NCI-H446 (cell line): Measurements from ENCODE around the gene CRTAC1.

Experiments
- DNase-seq, 2 experiments: peaks; one replicate each; lab custom pipeline; 2025; lab: John Stamatoyannopoulos, UW

The CRTAC1 gene

DNA sequence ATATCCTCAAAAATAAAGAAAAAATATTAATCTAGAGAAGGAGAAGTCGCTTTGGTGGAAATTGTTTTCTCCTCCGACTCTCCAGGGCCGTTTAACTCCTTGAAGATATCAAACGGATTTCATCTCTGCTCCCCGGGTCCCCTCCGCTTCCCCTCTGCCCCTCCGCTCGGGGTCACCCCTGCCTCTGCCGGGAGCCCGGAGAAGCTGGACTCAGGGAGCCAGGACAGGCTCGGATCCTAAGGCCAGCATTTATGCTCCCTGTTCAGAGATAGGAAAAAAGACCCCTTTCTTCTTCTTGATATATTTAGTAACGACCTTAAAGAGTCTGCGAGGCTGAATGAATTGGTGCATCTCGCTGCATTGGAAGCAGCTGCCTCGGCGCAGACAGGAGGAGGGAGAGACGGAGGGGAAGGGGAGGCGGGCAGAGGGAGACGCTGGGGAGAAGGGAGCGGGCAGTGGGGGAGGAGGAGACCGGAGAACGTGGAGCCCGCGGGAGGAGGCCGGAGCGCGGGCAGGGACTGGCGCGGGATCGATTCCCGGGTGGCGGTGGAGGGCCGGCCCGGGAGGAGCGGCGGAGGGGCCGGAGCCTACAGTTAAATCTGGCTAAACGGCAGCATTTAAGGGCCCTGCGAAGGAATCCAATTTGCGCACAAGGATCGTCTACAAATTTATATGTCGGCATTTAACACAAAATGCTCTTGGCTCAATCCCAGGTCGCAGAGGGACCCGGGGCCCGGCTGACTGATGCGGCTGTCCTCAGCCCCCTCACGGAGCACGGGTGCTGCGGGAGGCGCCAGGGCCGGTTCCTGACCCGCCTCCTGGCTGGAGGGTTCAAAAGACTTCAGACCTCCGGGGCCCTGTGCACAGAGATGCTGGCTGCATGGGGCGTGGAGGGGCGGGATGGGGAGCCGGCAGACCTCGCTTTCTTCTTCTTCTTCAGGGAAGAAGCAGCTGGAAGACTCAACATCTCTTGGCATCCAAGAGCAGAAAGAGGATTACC is 55.6 kb downstream of the CRTAC1 start:
- no peak for DNase-seq

DNA sequence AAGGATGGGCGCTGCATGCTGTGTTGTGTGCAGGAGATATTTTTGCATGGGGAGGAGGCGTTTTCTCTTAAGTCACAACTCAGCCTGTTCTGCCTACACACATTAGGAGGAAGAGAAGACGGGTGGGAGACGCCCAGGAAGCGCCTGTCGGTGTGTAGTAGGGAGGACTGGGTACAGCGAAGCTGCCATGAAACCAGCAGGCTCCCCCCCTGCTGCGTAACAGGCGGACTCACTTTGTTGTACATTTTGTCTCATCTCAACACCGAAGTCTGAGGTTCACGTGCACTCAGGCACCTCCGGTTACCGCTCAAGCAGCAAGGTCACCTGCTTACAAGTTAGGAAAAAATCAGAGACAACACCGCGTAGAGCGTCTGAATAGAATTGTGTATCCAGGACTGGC is 56.3 kb downstream of the CRTAC1 start:
- DNase-seq = no peak

DNA sequence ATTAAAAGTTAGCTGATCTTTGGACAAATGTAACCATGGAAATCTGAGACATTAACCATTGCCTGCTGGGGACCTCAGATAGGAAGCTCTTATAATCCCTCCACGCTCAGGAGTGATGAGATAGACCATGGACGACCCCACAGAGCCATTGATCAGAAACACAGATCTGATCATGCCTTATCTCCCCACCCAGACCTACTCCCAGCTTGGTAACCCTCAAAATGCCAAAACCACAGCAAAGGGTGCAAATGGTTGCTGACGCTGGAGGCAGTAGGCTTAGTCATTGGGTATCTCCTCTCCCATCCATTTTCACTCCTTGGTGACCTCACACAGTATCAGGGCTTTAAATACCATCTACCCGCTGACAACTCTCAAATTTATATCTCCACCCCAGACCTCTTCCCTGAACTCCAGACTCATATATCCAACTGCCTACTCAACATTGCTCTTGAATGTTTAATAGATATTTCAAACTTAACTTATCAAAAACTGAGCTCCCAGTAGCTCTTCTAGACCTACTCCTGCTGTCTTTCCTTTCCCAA is 60.8 kb downstream of the CRTAC1 start:
- DNase-seq = no peak

DNA sequence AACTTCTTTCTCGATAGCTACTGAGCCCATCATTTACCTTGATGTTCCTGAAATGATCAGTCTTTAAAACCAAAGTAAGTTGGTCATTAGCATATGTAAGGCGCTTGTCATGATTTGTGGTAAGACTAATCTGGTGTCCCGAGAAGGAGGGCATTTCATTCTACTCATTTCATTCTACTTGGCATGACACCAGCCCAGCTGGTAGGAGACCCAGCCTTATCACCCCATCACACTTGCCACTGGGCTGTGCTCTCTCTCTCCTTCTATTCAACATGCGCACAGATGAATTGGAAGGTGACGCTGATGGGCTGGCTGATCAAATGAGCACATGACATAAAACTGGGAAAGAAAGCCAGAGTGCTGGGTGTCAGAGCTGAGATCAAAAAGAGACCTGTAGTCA is 65.7 kb downstream of the CRTAC1 start:
- no peak for DNase-seq

DNA sequence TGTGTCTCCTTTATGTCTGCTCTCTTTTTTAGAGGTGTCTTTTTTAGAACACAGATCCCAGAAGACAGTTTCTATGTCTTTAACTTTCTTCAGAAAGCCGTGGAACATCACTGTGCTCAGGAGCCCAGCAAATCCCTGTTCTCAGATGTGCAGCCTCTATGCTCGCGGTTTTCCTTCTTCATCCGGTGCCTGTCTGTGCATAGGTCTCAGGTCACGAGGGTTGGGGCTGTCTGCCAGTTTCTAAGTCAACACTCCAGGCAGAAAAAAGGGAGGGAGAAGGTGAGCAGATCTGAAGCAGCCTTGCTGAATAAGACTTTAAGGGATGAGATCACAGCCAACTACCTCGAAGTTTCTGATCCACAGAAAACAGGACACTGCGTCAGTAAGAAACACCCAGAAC is 68.5 kb downstream of the CRTAC1 start:
- no peak for DNase-seq

DNA sequence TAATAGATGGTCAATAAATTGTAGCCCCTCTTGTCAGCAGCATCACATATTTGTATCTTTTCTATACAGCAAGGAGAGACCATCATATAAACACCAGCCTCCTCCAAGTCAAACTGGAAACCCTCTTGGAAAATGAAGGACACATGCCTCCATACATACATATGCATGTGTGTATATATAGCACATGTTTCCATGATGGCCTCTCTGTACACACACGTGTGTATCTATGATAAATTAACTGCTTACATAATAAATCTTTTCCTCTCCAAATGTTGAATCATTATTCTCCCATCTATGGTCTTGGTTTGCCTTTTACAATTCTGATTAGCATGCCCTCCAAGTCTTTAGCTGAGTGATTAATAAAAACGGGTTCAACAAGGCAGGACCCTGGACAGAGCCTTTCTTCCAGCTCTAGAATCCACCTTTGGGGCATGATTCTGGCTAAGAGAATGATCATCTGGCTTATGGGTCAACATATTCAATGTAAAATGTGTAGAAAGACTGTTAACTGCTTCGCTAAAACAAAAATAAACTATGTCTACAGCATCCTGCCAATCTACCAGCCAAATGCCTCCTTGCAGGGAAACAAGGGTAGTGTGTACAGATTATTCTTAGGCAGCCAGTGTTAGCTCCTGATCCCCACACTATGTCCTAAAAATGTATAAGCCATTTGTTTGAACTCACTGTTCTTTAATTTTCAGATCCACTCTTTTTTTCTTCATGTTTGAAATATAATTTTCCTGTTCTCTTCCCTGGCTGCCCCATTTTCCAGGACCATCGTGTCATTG is 70.0 kb downstream of the CRTAC1 start:
- DNase-seq = no peak

DNA sequence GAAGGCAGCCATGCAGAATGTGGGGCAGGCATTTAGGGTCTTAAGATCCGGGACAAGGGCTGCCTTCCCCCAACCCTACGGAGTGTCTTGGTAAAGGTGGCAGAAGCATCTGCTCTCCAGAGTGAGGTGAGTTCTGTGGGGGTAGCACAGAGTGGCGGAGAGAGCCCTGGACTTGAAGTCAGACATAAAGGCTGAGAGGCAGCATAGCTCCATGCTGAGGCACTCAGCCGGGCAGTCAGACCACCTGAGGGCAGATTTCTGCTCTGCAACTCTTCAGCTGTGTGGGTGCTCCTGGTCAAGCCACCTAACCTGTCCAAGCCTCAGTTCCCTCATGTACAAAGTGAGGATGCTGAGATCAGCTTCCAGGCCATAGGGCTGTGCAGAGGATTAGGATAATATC is 81.0 kb downstream of the CRTAC1 start:
- no peak for DNase-seq

DNA sequence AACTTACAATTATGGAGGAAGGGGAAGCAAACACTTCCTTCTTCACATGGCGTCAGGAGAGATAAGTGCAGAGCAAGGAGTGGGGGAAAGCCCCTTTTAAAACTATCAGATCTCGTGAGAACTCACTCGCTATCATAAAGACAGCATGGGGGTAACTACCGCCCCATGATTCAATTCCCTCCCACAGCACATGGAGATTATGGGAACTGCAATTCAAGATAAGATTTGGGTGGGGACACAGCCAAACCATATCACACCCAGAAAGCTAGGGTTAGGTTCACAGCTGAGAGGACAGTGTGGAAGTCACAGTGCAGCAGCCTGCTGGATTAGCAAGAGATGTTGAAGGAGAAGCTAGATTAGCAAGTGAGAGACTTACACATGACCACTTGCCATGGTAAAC is 81.6 kb downstream of the CRTAC1 start:
- DNase-seq = no peak

DNA sequence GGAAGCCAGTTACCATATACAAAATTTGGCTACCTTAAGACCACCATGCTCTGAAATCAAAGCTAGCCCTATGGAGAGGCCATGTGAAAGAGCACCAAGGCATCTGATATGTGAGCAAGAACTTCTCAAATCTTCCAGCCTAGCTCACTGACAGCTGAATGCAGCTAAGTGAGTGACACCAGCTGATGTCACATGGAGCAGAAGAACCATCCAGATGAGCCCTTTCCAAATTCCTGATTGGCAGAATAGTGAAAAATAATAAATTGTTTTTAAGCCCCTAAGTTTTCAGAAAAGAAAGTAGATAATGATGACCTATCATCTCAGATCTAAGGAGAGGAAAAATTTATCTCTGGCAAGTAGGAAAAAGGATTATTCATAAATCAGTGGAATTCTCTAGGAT is 85.6 kb downstream of the CRTAC1 start:
- no peak for DNase-seq

DNA sequence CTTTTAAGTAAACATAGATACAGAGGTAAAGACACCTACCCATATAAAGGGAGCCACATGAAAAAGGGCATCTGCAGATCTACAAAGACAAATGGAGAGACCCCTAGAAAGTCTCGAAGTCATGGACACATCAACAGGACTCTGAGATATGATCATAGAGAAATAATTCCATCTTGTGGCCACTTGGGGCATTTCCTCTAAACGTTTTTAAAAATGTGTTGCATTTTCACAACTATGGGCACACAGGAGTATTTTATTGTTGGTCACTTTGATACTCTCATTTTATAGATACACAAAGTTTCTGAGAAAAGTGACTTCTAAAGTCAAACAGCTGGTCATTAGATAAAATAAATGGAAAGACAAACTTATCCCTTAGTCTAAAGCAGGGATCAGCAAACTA is 87.1 kb downstream of the CRTAC1 start:
- DNase-seq = no peak

DNA sequence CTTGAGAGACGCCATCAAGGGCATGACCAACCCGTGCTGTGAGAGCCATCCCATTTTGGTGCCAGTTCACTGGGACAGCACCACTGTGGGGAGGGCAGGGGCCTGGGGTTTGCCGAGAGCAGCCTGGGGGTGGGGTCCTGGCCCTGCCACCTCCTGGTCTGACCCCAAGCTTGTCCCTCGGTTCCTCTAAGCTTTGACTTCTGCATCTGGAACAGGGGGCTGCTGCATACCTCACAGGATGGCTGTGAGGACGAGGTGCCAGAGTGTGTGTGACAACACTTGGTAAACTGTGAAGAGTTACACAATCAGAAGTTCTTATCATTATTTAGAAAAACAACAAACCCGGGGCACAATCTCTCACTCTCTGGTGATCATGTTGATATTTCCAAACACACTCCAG is 89.9 kb downstream of the CRTAC1 start:
- DNase-seq = no peak

DNA sequence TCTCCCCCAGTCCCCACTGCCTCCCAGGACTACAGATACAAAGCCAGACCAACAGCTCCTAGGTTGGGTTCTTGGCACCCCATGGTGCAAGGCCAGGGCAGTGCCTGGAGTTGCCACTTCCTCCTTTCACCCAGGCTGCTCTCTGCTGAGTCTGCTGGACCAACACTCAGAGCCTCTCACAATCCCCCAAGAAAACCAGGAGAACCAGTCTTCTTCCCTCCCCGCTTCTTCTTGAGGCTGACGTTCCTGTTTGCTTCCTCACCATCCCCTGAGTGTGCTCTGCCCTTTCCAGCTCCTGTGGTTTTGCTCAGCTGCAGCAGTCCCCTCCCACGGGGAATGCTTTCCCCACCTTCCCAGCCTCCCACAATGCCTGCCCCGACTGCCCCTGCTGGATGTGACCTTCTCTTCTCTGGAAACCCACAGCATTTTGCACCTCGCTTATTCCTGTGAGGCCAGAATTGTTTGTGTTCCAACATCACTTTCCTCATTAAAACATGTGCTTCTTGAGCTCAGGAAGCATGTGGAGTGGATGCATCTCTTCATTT is 90.9 kb downstream of the CRTAC1 start:
- DNase-seq = no peak

DNA sequence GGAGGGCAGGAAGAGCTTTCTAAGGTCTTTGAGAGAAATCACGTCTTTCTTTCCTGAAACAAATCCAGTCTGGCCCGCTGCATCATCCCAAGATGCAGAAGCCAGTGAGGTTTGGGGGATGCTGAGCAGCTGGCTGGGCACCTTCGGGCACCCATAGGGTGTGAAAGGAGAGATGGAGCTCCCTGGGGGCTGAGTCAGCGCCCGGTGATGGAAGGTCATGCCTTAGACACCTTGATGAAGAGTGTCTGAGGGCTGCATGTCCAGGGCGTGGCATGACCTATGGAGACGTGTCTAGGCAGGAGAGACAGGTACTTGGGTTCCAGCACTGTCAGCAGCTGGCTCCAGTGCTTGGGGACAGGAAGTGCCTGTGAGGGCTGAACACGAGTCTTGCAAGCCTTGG is 92.5 kb downstream of the CRTAC1 start:
- no peak for DNase-seq

DNA sequence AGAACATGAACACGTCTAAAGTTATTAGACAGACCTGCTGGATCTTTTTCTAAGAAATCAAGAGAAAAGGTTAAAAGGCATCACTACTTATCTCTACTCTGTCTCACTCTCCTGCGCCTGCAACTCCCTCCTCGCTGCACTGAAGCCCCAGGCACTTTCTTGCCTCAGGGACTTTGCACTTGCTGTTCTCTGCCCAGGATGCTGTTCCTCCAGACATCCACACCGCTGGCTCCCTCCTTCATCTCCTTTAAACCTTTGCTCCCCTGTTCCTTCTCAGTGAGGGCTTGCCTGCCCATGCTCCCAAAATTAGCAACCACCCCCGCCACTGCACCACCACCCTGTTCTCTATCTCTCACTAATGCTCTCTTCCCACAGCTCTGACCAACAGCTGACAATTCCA is 93.4 kb downstream of the CRTAC1 start:
- no peak for DNase-seq

DNA sequence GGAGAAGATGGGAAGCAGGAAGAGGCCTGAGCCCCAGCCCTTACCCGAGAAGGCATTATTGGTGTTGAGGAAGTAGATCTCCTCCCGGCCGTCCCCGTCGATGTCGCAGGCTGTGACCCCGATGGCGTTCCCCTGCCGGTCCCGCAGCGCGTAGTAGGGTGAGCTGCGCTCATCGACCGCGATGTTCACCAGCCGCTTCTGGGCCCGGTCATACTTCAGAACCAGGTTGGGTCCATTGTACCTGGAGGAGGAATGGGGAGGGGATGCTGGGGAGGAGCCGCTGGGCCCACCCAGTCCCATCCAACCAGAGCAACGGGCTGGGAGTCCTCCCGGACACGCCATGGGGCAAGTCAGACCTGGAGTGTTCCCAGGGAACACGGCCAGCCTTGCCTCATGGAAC is 94.3 kb downstream of the CRTAC1 start:
- DNase-seq = no peak

DNA sequence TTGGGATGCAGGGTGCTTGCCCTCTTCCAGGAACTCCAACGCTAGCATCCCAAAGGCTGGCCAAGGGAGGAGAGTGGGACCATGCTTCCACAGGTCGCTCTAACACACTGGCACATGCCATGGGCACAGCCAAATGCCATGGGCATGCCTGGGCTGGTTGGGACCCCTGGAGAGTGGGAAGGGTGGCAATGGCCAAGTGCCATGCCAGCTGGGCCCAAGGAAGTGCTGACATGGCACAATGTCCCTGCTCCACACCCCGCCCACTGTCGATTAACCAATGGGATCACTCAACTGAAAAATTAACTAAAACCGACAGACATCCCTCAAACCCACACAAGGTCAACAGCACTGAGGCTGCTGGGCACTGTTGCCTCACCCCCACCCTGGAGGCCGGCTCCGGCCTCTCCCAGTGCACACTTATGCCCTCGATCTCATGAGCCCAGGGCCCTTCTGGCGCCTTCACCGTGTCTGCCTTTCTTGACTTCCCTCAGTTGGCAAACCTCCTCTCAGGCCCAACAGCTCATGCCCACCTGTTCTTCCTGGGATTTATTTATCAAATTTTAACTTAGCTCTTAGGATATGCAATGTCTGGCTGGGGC is 97.4 kb downstream of the CRTAC1 start:
- DNase-seq = no peak

DNA sequence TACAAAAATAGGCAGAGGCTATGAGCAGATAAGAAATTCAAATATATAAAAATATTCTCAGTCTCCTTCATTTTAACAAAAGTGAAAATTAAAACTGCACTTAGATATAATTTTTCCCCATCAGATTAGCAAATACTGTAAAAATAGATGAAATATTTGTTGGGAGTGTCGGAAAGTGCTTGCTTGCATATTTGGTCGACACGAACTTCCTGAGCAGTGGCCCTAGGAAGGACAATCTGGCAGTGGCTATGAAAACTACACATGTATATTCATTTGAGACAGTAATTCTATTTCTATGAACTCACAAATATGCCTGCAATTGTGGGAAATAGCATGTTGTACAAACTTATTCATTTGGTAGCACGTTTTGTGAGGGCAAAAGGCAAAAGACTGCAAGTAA is 99.4 kb downstream of the CRTAC1 start:
- no peak for DNase-seq

DNA sequence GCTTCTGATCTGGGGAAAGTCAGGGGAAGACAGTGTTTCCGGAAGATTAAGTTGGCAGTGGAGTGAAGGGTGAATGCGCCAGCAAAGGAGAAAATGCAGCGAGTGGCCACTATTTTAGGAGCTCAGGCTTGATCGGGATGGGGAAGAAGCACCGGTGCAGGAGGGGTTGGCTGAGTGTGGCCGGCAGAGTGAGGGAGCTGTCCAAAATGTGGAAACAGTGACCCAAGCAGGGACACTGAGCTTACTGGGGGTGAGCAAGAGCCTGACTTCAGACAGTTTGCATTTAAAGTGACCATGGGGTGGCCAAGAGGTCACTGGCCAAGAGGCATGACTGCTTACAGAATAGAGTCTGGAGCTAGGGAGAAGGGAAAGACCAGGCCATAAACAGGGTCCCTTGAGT is 101.5 kb downstream of the CRTAC1 start:
- no peak for DNase-seq

DNA sequence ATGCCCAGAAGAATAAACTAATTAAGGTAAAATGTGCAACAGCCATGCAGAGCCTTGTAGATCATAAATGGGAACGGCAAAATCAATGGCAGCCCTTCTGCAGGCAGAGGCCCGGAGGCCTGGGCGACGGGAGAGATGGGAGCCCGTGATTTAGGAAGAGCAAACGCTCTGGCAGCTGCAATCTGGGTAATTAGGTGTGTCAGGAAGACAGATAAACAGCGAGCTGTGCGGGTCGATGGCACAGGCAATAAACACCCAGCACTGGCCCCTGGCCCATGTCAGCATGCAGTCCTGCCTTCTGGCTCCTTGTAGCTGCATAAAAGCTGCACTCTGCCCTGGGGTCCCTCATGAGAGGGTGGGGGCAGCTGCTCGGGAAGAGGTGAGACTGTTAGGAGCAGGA is 102.8 kb downstream of the CRTAC1 start:
- no peak for DNase-seq

DNA sequence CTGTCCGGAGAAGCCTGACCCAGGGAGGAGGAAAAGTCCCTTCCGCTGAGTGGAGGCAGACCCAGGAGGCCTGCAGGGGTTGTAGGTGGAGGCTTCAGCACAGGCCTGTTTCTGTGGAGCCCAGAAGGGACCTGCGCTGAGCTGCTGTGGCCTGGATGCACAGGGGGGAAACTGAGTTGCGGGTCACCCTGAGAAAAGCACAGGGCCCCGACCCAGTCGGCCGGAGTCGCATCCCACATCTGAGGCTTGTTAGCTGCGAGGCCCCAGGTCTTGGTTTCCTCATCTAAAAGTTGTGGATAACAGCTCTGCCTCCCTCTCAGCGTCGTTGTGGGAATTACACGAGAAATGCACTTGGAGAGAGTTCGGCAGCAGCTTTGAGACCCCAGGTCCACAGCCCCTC is 104.4 kb downstream of the CRTAC1 start:
- no peak for DNase-seq

DNA sequence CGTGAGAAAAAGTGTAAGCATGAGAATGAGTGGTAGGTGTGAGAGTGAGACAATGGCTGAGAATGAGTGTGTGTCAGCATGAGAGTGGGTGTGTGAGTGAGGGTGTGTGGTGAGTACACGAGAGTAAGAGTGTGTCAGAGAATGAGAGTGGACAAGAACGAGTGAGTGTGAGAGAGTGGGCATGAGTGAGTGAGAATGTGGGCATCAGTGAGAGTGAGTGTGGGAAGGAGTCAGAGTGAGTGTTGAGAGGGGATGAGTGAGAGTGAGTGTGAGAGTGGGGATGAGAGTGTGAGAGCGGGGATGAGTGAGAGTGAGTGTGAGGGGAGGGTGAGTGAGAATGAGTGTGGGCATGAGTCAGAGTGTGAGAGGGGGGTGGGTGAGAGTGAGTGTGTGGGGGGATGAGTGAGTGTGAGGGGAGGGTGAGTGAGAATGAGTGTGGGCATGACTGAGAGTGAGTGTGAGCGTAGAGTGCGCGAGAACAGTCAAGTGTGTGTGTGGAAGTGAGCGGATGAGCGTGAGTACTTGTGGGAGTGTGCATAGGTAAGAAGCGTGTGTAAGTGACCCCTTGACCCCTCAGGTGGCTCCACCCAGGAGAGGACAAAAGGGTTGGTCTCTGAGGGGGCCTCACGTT is 105.0 kb downstream of the CRTAC1 start:
- DNase-seq = no peak

DNA sequence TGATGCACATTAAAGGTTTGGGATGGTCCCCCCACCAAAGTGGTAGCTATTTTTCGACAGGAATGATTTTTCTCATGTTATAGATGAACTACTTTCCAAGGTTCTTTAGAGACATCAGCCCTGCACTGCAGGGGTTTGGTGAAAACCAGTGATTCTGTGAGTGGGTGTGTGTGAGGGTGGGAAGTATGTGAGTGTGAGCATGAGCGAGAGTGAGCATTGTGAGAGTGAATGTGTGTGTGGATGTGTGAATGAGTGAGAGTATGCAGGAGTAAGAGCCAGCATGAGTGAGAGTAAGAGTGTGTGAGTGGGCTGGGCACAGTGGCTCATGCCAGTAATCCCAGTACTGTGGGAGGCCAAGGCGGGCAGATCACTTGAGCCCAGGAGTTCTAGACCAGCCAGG is 105.7 kb downstream of the CRTAC1 start:
- no peak for DNase-seq
